GM12878 (cell line): Measurements from ENCODE around the gene BMI1. TPM values are rescaled to one million over a fixed set of nuclear protein-coding genes. Genes with fewer than 3 reads are reported as not detected.

Experiments
- ATAC-seq: fragments of 200-7000 bp; cut with Tn5 transposase; 3 replicates; pipeline ENCODE4 v1.9.1; 2020; ENCODE audit warnings: mild to moderate bottlenecking, moderate library complexity
- BruUV-seq: library from RNA; stranded (reverse); fragments of 400-500 nt; replicated peaks from 2 replicates; lab custom pipeline; 2021; lab: Mats Ljungman, UMichigan
- CTCF ChIA-PET: fragments of 300-600 bp; sonication (Branson Sonifier 250); formaldehyde crosslinking; extraction: SDS; loops from one replicate; lab custom pipeline; 2021; ENCODE audit warnings: inconsistent platforms; lab: Yijun Ruan, JAX
- POLR2A ChIA-PET: fragments of 350-600 bp; formaldehyde crosslinking; extraction: SDS; loops from one replicate; lab custom pipeline; 2021; ENCODE audit warnings: inconsistent platforms; lab: Charles Lee
- RAD21 ChIA-PET: fragments of 300-600 bp; sonication (Branson Sonifier 250); formaldehyde crosslinking; loops from one replicate; lab custom pipeline; 2023; ENCODE audit warnings: antibody characterized with exemption; ENCODE audit not compliant: unreplicated experiment; lab: Charles Lee
- SMC1A ChIA-PET: fragments of 300-600 bp; sonication (Branson Sonifier 250); formaldehyde crosslinking; loops from one replicate; lab custom pipeline; 2023; ENCODE audit not compliant: unreplicated experiment, uncharacterized antibody; lab: Charles Lee
- DNase-seq: peaks from one replicate; pipeline ENCODE4 v3.0.0-alpha.2; 2011; ENCODE audit warnings: low read depth, low spot score
- FAIRE-seq: peaks from 3 replicates; lab custom pipeline; 2011; peaks lifted over from hg19 to GRCh38; lab: Jason Lieb, UNC
- H2AFZ ChIP-seq: 2 replicates; pipeline ENCODE4 v1.6.0; 2011; ENCODE audit warnings: low read depth, low read length, control low read depth; ENCODE audit not compliant: control insufficient read depth
- H3K27ac ChIP-seq: 2 replicates; pipeline ENCODE4 v1.5.1; 2011; ENCODE audit warnings: control low read depth; ENCODE audit not compliant: control insufficient read depth, insufficient read depth
- H3K27me3 ChIP-seq, 2 experiments: replicated peaks in 1 of 2; 2 replicates each; pipeline versions ENCODE4 v1.6.0 to v1.6.1; 2011; ENCODE audit warnings: low read length in 1 of 2; ENCODE audit not compliant: control insufficient read depth in 2 of 2, insufficient read depth in 2 of 2
- H3K36me3 ChIP-seq, 2 experiments: 2 replicates each; pipeline ENCODE4 v1.5.1; 2011; ENCODE audit warnings: low read length in 1 of 2; ENCODE audit not compliant: control insufficient read depth in 2 of 2, insufficient read depth in 2 of 2
- H3K4me1 ChIP-seq: 2 replicates; pipeline ENCODE4 v1.6.1; 2011; ENCODE audit warnings: mild to moderate bottlenecking, low read length, moderate library complexity, mixed read lengths; ENCODE audit not compliant: control insufficient read depth, insufficient read depth
- H3K4me2 ChIP-seq: 2 replicates; pipeline ENCODE4 v1.6.0; 2011; ENCODE audit warnings: control low read depth; ENCODE audit not compliant: control insufficient read depth, insufficient read depth
- H3K4me3 ChIP-seq: fragments of 200-600 bp; sonication (generic); 2 replicates; pipeline ENCODE4 v1.5.1; 2016
- H3K79me2 ChIP-seq: 2 replicates; pipeline ENCODE4 v1.6.0; 2011; ENCODE audit warnings: low read length; ENCODE audit not compliant: control insufficient read depth, insufficient read depth
- H3K9ac ChIP-seq: 2 replicates; pipeline ENCODE4 v1.8.0; 2011; ENCODE audit warnings: low read length, control low read depth, mixed read lengths; ENCODE audit not compliant: control insufficient read depth, insufficient read depth
- H3K9me3 ChIP-seq: replicated peaks from 3 replicates; pipeline ENCODE4 v1.5.1; 2011; ENCODE audit warnings: mild to moderate bottlenecking, low read length; ENCODE audit not compliant: control insufficient read depth, insufficient read depth
- H4K20me1 ChIP-seq: 2 replicates; pipeline ENCODE4 v1.6.0; 2011; ENCODE audit not compliant: control insufficient read depth, insufficient read depth
- CHD4 ChIP-seq: fragments of 200-600 bp; sonication (generic); IDR thresholded peaks from 2 replicates; pipeline ENCODE4 v1.6.1; 2016; ENCODE audit warnings: mild to moderate bottlenecking
- CREM ChIP-seq: IDR thresholded peaks from 2 replicates; pipeline ENCODE4 v1.6.1; 2014; ENCODE audit warnings: antibody characterized with exemption, low read depth
- E4F1 ChIP-seq: fragments of 450-650 bp; IDR thresholded peaks from 2 replicates; pipeline ENCODE4 v1.6.1; 2018; ENCODE audit warnings: borderline replicate concordance, mild to moderate bottlenecking; ENCODE audit not compliant: partially characterized antibody
- ELK1 ChIP-seq: IDR thresholded peaks from 2 replicates; pipeline ENCODE4 v1.6.1; 2012; ENCODE audit warnings: low read depth, low read length, improper control_type of control experiment
- GABPA ChIP-seq: IDR thresholded peaks from 2 replicates; pipeline ENCODE4 v1.6.1; 2014; ENCODE audit warnings: antibody characterized with exemption, low read depth, mild to moderate bottlenecking, inconsistent platforms
- HCFC1 ChIP-seq: fragments of 150-350 bp; IDR thresholded peaks from 2 replicates; pipeline ENCODE4 v1.6.1; 2014; ENCODE audit warnings: low read length
- MLLT1 ChIP-seq: fragments of 450-650 bp; IDR thresholded peaks from 2 replicates; pipeline ENCODE4 v1.6.1; 2016; ENCODE audit warnings: mild to moderate bottlenecking
- NFXL1 ChIP-seq: fragments of 450-650 bp; IDR thresholded peaks from 2 replicates; pipeline ENCODE4 v1.6.1; 2017; ENCODE audit warnings: antibody characterized with exemption, mild to moderate bottlenecking, borderline replicate concordance
- NFYA ChIP-seq: IDR thresholded peaks from 2 replicates; pipeline ENCODE4 v1.6.1; 2011; ENCODE audit warnings: low read depth, mild to moderate bottlenecking, low read length, improper control_type of control experiment, borderline replicate concordance
- RCOR1 ChIP-seq: conservative IDR thresholded peaks from 2 replicates; pipeline ENCODE4 v1.6.1; 2012; ENCODE audit warnings: low read depth, low read length, improper control_type of control experiment
- TCF7 ChIP-seq: IDR thresholded peaks from 2 replicates; pipeline ENCODE4 v1.6.1; 2014; ENCODE audit warnings: antibody characterized with exemption, borderline replicate concordance
- USF2 ChIP-seq: IDR thresholded peaks from 2 replicates; pipeline ENCODE4 v1.6.1; 2011; ENCODE audit warnings: low read depth, low read length, improper control_type of control experiment, borderline replicate concordance
- ZSCAN29 ChIP-seq: fragments of 450-650 bp; IDR thresholded peaks from 2 replicates; pipeline ENCODE4 v1.6.1; 2017; ENCODE audit warnings: mild to moderate bottlenecking, moderate library complexity
- WGBS: methylation state at CpG from one replicate; pipeline ENCODE4 v1.1.6; 2016; ENCODE audit warnings: low lambda C conversion rate; ENCODE audit not compliant: insufficient replicate concordance, insufficient coverage; ENCODE audit errors: missing lambda C conversion rate; 5-methylcytosine and 5-hydroxymethylcytosine counted together
- in situ Hi-C: fragments of 300-500 bp; cut with MboI; formaldehyde crosslinking; loops from 9 replicates; pipeline ENCODE4 v1.14.3; 2018; ENCODE audit warnings: mixed read lengths
- intact Hi-C: fragments of 100-400 bp; cut with micrococcal nuclease; formaldehyde crosslinking; loops from one replicate; pipeline ENCODE4 v1.14.2; 2022; ENCODE audit not compliant: unreplicated experiment
- polyA plus RNA-seq, 11 experiments: library from polyadenylated mRNA; depleted of rRNA in 4 of 11; unstranded in 6 of 11; stranded (reverse) in 5 of 11; fragments of >200 nt; fragmentation: Nextera tagmentation in 4 of 11; fragmentation: Illumina TruSeq in 1 of 11; extraction: Ambion mirVana in 4 of 11; extraction: Trizol in 1 of 11; gene quantifications; 1 replicate in 1 of 11; 2 replicates in 10 of 11; pipeline versions ENCODE4 v1.2.1 to v1.2.3, GENCODE V29; 2011 to 2016; ENCODE audit warnings: inconsistent platforms in 2 of 11, missing spikeins in 2 of 11, low read depth in 1 of 11
- total RNA-seq, 4 experiments: library from RNA; depleted of rRNA in 3 of 4; stranded (reverse); fragments of >200 nt in 3 of 4; fragmentation: Illumina TruSeq in 1 of 4; extraction: Trizol in 1 of 4; gene quantifications; 2 replicates each; pipeline versions ENCODE4 v1.2.1 to v1.2.3, GENCODE V29; 2013 to 2021
- TF ChIP-seq, protein P1 (sequence below): fragments of 450-650 bp; IDR thresholded peaks from 2 replicates; pipeline ENCODE4 v1.6.1; 2017; ENCODE audit warnings: low read depth, mild to moderate bottlenecking, moderate library complexity

Gene BMI1
- total and polyA plus RNA-seq, 10 of the 15 experiments (the other 5 are each of a cell fraction or from before 2014, with no cell fraction given): 8.0 to 49.7 (median 25.8) TPM

DNA sequence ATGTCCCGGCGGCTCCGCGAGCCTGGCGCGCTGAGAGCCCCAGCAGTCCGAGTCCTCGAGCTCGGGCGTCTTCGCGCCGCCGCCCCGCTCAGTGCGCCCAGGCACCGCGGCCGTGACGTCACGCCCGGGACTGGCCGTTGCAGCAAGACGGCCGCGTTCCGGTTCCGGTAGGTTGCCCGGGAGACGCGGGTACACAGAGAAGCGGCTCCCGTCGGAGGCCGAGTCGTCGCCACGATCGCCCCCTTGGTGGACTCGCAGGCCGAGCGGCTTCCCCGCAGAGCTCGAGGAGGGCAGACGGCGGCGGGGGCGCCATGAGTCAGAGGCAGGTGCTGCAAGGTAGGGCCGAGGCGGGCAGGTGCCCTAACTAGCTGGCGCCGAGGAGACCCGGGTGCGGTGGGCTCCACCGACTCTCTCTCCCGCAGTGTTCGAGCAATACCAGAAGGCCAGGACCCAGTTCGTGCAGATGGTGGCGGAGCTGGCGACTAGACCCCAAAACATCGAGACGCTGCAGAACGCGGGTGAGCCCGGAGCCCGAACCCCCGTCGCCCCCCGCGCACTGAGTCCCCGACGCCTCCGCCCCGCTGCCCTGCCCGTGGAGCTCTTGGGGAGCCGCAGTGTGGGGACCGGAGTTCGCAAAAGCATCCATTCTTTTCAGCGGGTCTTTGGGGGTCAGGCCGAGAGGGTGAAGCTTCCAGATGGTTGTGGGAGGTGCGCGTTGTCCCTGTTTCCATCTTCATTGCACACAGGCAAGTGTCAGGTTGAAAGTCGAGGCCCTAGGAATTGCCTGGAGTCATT lies 24.6 kb downstream of the BMI1 start, which contains the start of gene SPAG6:
TSS of gene SPAG6 (plus strand) at position 196 of the 795 bp plus-strand sequence. CDS start at position 312, 116 bp downstream.
- ChIA-PET RAD21 (interaction anchor here (1.5 kb wide), 1 partner anchor 21 kb away, joined by 4 read pairs; no protein-coding TSS in a partner anchor), CTCF (no interaction called here), POLR2A (no interaction called here), SMC1A (interaction anchor here (0.7 kb wide), 1 partner anchor 29 kb away, joined by 3 read pairs; no protein-coding TSS in a partner anchor)
- FAIRE-seq (no peak), DNase-seq (no peak), ATAC-seq (no peak)
- intact Hi-C loops (no loop called here), in situ Hi-C loops (no loop called here)
- Histone ChIP-seq H3K9me3 (peaks cover 4% of the 10 kb centered on the region; the same call in 1 of the 3 replicates), H2AFZ (no peak within 1 kb of the TSS; the same call in 1 of the 2 replicates), H4K20me1 (no peaks in the 10 kb centered on the region), H3K4me3 (peak within 1 kb of the TSS; percentile 47; the same call in 1 of the 2 replicates), H3K36me3 (no peaks in the 10 kb centered on the region), H3K4me2 (peak within 1 kb of the TSS; percentile 31), H3K9ac (no peak within 1 kb of the TSS), H3K27me3 (peaks cover 5 to 8% of the 10 kb centered on the region in 2 experiments; a peak in 3 of 4 replicates), H3K27ac (no peak within 1 kb of the TSS), H3K4me1 (peaks cover 11% of the 10 kb centered on the region; the same call in 1 of the 2 replicates), H3K79me2 (no peaks in the 10 kb centered on the region)
- BruUV-seq: no TSS peak
- 49% methylated on average over 65 of the region's 83 CpGs for WGBS
- TF ChIP-seq CHD4 (no peak), ZSCAN29 (no peak), CREM (peak; percentile 73), MLLT1 (no peak), HCFC1 (no peak), GABPA (peak; percentile 58; the same call in 1 of the 2 replicates), ELK1 (no peak), NFYA (no peak), NFXL1 (no peak), RCOR1 (no peak), TCF7 (no peak), E4F1 (no peak), USF2 (no peak)
- TF ChIP-seq, protein P1, sequence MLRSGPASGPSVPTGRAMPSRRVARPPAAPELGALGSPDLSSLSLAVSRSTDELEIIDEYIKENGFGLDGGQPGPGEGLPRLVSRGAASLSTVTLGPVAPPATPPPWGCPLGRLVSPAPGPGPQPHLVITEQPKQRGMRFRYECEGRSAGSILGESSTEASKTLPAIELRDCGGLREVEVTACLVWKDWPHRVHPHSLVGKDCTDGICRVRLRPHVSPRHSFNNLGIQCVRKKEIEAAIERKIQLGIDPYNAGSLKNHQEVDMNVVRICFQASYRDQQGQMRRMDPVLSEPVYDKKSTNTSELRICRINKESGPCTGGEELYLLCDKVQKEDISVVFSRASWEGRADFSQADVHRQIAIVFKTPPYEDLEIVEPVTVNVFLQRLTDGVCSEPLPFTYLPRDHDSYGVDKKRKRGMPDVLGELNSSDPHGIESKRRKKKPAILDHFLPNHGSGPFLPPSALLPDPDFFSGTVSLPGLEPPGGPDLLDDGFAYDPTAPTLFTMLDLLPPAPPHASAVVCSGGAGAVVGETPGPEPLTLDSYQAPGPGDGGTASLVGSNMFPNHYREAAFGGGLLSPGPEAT: no peak
